Stimulated activated CD4-positive, alpha-beta T cell treated with anti-CD3 and anti-CD28 coated beads, TNF-alpha, amount 100 ng/mL, for 48 hours (primary cell): ENCODE measurements around the gene FAT1.

ENCODE experiments used
- DNase-seq, 3 donors: peaks; one replicate each; pipeline ENCODE4 v3.0.0-alpha.2; 2020; ENCODE audit warnings: low read depth in 3 of 3

Gene FAT1

GRCh38 chr4:186724058-186724863, 605 bp upstream of the FAT1 start:
- DNase-seq = no peak

DNA sequence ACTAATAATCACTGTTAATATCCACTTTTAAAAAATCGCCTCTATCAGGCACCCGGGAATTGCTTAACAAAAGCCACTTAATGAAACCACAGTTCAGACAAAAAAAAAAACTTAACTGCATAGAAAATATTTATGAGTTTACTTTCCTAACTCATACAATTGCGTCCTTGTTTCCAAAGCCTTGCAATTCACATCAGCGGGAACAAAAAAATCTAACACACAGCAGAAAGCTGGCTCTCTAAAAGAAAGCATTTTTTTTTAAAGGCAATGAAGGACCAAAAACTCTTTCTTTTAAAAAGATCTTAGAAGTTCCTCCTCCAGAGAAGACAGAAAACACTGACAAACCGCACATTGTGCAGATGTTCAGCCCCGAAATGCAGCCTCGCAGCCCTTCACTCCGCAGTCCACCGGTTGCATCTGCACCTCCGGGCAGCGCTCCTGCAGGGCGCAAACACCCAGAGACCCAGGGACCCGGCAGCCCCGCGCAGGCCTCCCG, 812 bp downstream of the FAT1 start:
- no peak for DNase-seq

GRCh38 chr4:186719925-186720694, 3.5 kb downstream of the FAT1 start:
- no peak for DNase-seq

DNA sequence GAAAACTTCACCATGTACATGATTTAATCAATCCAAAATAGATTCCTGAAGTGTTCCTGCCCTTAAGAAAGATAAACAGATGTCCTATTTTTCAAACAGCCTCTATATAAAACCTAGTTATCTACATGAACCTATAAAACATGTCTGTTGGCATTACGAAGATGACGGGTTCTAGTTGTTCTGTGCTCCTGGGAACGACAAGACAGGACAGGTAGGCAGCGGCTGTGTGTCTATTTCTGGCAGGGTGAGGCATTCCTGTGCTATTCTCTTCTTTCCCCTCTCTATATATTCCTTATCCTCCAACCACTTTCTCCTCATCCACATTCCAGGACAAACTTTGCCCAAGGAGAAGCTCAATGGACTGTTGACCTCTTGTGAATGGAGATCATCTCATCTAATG, 6.1 kb downstream of the FAT1 start:
- no peak for DNase-seq

GRCh38 chr4:186715077-186715476, 8.6 kb downstream of the FAT1 start:
- DNase-seq = no peak

DNA sequence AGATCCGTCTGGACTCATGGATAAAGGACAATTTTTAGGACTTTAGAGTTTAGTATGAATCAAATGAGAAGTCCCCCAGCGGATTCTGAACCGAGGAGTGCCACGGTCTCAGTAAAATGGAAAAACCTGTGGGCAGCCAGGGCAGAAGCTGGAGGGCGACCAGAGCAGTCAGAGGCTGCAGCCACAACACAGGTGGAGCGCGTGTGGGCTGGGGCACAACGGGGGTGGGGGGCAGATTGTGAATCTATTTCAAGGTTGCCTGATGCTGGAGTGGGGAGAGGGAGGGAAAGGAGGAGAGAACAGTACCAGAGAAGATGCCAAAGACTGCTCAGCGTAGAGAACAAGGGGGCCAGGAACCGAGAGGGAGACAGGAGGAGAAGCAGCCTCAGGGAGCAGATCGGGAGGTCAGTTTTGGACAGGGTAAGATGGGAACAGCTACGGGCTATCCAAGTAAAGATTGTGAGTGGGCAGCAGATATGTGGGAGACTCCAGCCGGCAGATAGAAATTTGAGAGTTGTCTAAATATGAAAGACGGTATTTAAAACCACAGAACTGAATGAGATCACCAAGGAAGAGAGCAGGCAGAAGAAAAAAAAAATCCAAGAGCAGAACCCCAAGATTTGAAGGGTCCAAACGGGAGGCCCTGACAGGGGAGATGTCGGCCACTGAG, 9.5 kb downstream of the FAT1 start:
- DNase-seq = no peak

DNA sequence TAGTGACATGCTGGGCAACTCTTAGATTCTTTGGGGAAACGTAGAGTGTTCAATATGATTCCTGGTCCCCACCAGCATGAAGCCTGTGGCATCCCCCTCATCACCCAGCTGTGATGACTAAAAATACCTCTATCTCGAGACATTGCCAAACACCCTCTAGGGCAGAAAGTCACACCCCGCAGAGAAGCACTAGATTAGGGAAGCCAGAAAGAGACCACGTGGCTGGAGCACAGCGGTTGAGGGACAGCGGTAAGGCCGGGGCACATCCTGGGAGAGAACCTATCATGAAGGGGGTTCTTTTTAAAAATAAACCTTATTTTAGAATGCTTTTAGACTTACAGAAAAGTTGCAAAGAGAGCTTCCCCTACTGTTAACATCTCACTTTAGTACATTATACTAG, 11.0 kb downstream of the FAT1 start:
- DNase-seq = no peak

- DNase-seq = no peak
Measured at GRCh38 chr4:186710521-186711119, 13.0 kb downstream of the FAT1 start.

GRCh38 chr4:186709517-186709916, 14.1 kb downstream of the FAT1 start:
- DNase-seq = no peak

GRCh38 chr4:186708554-186708953, 15.1 kb downstream of the FAT1 start:
- DNase-seq = no peak

DNA sequence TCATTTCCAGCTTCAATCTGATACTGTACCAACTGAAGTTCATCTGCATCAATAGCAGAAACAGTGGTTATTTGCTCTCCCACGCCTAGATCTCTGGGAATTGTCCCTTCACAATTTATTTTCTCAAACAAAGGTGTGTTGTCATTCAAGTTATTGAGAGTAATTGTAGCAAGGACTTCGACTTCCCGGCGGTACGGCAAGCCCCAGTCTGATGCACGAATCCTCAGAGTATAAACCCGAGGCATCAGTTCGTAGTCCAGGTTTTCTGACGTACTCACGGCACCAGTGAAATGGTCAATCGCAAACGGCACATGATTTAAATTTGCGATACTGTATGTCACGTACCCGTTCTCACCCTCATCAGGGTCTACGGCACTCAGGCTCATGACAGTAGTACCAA, 15.7 kb downstream of the FAT1 start:
- DNase-seq = no peak

GRCh38 chr4:186707574-186707973, 16.1 kb downstream of the FAT1 start:
- DNase-seq = no peak

GRCh38 chr4:186704057-186704456, 19.6 kb downstream of the FAT1 start:
- no peak for DNase-seq

- DNase-seq = no peak
Measured at GRCh38 chr4:186703510-186703909, 20.1 kb downstream of the FAT1 start.

DNA sequence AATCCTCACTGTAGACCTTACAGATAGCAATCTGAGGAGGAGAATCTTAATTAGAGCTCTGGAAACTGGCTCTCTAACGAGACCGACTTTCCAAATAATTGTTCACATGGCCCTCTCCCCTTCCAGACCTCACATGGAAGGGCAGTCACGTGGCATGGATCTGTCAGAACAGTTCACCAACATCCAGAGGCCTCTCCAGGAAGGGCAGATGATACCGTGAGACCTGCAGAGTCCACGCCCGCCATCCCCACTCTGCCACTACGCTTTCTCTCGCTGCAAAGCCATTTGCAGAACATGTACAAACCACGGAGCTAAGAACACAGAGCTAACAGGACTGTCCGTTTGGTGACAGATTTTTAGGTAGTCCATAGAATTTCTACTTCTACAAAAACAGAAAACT, 20.7 kb downstream of the FAT1 start:
- DNase-seq = no peak

GRCh38 chr4:186702297-186702696, 21.4 kb downstream of the FAT1 start:
- DNase-seq = no peak

DNA sequence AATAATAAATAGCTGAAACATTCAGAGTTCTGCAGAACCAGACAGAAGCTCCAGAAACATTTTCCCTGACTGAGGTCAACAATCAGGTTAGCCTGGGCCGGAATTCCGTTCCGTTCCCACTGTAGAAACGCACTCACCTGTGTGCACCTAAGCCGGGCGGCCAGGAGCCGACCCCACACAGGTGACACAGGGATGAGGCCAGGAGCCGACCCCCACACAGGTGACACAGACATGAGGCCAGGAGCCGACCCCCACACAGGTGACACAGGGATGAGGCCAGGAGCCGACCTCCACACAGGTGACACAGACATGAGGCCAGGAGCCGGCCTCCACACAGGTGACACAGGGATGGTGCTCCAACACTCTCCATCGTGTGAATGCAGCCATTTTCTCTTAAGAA, 21.9 kb downstream of the FAT1 start:
- no peak for DNase-seq

- DNase-seq = no peak
Measured at GRCh38 chr4:186701273-186701672, 22.4 kb downstream of the FAT1 start.

- no peak for DNase-seq
Measured at GRCh38 chr4:186700746-186701145, 22.9 kb downstream of the FAT1 start.

DNA sequence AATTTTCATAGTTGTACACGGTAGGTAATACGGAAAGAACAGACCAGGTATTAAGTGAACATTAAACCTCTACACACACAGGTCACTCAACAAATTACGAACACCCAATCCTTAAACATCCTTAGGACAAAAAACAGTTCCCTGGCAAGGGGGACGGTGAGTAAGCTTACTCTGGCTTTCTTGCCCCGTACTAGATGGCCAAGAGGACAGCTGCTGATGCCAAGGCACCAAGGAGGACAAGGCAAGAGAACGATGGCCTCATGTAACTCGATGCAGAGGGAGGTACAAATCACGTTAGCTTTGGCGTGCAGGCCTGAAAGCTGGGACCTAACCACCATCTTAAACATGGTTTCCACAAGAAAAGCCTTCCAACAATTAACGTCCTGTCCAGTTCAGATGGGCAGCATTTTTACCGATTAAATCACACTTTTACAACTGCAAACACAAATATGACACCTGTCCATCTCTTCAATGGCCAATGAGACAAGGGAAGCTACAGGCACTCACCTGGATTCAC, 23.7 kb downstream of the FAT1 start:
- DNase-seq = no peak

- no peak for DNase-seq
Measured at GRCh38 chr4:186699298-186699697, 24.4 kb downstream of the FAT1 start.

DNA sequence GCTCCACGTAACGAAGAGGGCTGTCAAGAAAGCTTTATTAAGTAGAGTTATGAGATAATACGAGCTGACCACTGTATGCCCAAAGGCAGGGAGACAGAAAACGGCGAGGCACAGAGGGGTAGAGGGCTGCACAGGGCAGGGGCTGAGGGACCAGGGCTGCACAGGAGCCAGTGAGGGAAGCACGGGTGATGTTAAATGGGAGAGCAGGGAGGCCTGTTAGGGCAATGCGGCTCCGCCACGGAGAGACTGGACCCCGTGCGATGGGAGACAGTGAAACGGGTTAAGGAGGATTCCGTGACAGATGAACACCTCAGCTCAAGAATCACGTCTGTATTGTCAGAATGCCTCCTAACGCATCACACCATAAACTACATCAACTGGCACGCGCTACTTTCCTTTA, 25.1 kb downstream of the FAT1 start:
- no peak for DNase-seq
